Heart left ventricle (tissue), 13 donors: ENCODE data around the gene AXIN1.

Experiments used
- POLR2A ChIP-seq, 2 donors: fragments of 450-650 bp; IDR thresholded peaks; one replicate each; pipeline ENCODE4 v1.6.1; 2017; ENCODE audit warnings: antibody characterized with exemption in 2 of 2, mild to moderate bottlenecking in 2 of 2, moderate library complexity in 2 of 2
- TF ChIP-seq, protein P1 (sequence below), 12 donors: fragments of 200-600 bp; sonication (generic) in 4 of 12; IDR thresholded peaks; one replicate each; pipeline versions ENCODE4 v1.5.0 to v1.8.0; 2018 to 2022; ENCODE audit warnings: antibody characterized with exemption in 12 of 12, mild to moderate bottlenecking in 5 of 12
- donor health status: ischemic (EF 13 %, LVEDD 7.1; RV severe dilation, severe dysfunction).
- donor health status: DM: no; HTN: yes; CAD: no.
- donor health status: DM: no; HTN: no; CAD: no.
- donor health status: ischemic (EF 25% LVEDD 6.9; RV normal size, moderate dysfunction).
- donor health status: ischemic (EF 25% LVEDD 5.7; RV mildly dilated, moderate dysfunction).
- donor health status: ischemic (EF 35%, LVEDD 5.7; RV mildly dilated, moderate dysfunction).
- donor health status: nonischemic (EF 11% LVEDD 7.7; RV severe dilation, severe dysfunction).
- donor health status: DM: yes; HTN: yes; CAD: no.
- donor health status: PGD.
- donor health status: ischemic (EF 29% LVEDD 5.4; RV normal size, mild dysfunction).
- donor health status: nonischemic (EF 23%, LVEDD 6.1; RV moderate dilation, normal function).

DNA sequence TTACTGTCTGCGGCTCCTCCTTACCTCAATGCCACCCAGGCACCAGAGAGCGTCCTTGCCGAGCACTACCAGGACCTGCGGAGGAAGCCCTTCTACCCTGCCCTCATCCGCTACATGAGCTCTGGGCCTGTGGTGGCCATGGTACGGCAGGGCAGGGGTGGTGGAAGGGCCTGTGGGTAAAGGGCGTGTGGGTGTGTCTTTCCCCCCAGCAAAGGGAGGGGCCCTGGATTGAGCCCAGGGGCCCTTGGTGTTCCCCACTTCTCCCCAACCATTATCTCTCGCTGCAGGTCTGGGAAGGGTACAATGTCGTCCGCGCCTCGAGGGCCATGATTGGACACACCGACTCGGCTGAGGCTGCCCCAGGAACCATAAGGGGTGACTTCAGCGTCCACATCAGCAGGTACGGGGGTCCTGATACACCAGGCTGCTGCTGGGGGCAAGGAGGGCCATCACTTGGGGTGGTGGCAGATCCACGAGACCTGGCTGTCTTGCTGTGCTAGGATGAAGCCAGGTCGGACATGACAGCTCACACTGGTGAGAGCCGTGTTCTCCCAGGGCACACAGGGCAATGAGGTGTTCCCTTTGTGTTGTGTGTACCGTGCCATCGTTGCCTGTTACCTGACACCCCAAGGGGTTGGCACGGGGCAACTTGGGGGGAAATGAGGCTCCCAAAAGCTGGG lies 47.0 kb upstream of the AXIN1 start:
- TF ChIP-seq, protein P1, sequence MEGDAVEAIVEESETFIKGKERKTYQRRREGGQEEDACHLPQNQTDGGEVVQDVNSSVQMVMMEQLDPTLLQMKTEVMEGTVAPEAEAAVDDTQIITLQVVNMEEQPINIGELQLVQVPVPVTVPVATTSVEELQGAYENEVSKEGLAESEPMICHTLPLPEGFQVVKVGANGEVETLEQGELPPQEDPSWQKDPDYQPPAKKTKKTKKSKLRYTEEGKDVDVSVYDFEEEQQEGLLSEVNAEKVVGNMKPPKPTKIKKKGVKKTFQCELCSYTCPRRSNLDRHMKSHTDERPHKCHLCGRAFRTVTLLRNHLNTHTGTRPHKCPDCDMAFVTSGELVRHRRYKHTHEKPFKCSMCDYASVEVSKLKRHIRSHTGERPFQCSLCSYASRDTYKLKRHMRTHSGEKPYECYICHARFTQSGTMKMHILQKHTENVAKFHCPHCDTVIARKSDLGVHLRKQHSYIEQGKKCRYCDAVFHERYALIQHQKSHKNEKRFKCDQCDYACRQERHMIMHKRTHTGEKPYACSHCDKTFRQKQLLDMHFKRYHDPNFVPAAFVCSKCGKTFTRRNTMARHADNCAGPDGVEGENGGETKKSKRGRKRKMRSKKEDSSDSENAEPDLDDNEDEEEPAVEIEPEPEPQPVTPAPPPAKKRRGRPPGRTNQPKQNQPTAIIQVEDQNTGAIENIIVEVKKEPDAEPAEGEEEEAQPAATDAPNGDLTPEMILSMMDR (IDR thresholded peaks at IDR 0.05): no peak
- no peak for TF ChIP-seq POLR2A (IDR thresholded peaks at IDR 0.05)
